Esophagus (tissue), 2 donors: Measurements from ENCODE around the gene CLIC6. TPM values are rescaled to one million over a fixed set of nuclear protein-coding genes. Genes with fewer than 3 reads are reported as not detected.

Experiments used
- H3K27ac ChIP-seq, 2 donors: one replicate each; pipeline ENCODE4 v1.5.1; 2013; ENCODE audit warnings: low read depth in 2 of 2, mild to moderate bottlenecking in 2 of 2, inconsistent platforms in 1 of 2, low read length in 1 of 2, moderate library complexity in 1 of 2
- H3K27me3 ChIP-seq, 2 donors: one replicate each; pipeline ENCODE4 v1.6.1; 2013; ENCODE audit warnings: low read length in 2 of 2, control low read depth in 1 of 2, mild to moderate bottlenecking in 1 of 2; ENCODE audit not compliant: insufficient read depth in 2 of 2, control insufficient read depth in 1 of 2
- H3K36me3 ChIP-seq, 2 donors: one replicate each; pipeline ENCODE4 v1.6.1; 2013; ENCODE audit warnings: low read length in 1 of 2; ENCODE audit not compliant: control insufficient read depth in 2 of 2, insufficient read depth in 2 of 2
- H3K4me1 ChIP-seq, 2 donors: one replicate each; pipeline ENCODE4 v1.6.1; 2013; ENCODE audit warnings: low read length in 1 of 2; ENCODE audit not compliant: control insufficient read depth in 2 of 2, insufficient read depth in 2 of 2
- H3K4me3 ChIP-seq, 2 donors: one replicate each; pipeline ENCODE4 v1.5.1; 2013; ENCODE audit warnings: low read length in 2 of 2, mild to moderate bottlenecking in 2 of 2, low read depth in 1 of 2, moderate library complexity in 1 of 2
- H3K9me3 ChIP-seq, 2 donors: one replicate each; pipeline ENCODE4 v1.6.1; 2013; ENCODE audit warnings: mild to moderate bottlenecking in 2 of 2, low read depth in 1 of 2, low read length in 1 of 2, moderate library complexity in 1 of 2; ENCODE audit not compliant: control insufficient read depth in 2 of 2, insufficient read depth in 1 of 2
- WGBS, 2 donors: extraction: QIAGEN DNeasy Blood & Tissue Kit; methylation state at CpG; one replicate each; pipeline ENCODE4 v1.1.7; 2013; 5-methylcytosine and 5-hydroxymethylcytosine counted together
- polyA plus RNA-seq, 2 donors: library from polyadenylated mRNA; stranded (reverse); fragments of 200-250 nt; gene quantifications; one replicate each; pipeline ENCODE4 v1.2.3, GENCODE V29; 2013
- donor health status: healthy with polysubstance abuse.
- donor health status: Bipolar disorder and iron deficiency.

CLIC6 gene
- polyA plus RNA-seq, 2 donors, result 0.45 to 0.68 TPM

DNA sequence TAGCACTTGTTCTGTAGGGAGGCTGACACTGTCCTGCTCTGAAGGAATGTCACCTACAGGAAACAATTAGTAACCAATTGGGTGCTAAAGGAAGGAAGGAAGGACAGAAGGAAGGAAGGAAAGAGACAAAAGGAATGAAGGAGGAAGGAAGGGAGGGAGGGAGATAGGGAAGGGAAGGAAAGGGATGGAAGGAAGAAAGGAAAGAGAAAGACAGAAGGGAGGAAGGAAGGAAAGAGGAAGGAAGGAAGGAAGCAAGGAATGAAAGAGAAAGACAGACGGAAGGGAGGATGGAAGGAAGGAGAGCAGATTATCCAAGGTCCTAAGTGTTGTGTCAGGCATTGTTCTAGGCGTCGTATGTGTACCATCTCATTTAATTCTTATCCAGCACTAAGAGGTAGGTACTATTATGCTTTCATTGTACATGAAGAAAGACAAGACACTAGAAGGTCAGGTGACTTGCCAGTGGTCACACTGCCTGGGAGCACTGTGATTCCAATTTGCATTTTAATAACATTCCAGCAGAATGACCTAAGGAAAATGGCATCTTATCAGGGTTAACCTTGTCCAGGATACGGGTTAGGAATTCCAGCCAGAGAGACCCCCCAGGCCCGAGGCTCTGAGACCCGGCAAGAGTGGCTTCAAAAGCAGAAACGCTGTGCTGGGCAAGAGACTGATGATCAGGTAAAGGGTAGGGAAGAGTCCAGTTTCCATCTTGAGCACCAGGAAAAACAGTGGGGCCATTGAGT, 29.6 kb downstream of the CLIC6 start:
- H3K36me3 ChIP-seq, result no peaks in the 10 kb centered on the region
- H3K27me3 ChIP-seq, result no peaks in the 10 kb centered on the region
- H3K4me3 ChIP-seq, result no peak overlapping the region
- H3K4me1 ChIP-seq, result no peaks in the 10 kb centered on the region
- 76 to 81% methylated on average over 7 of the region's 7 CpGs for WGBS, 2 donors
- H3K9me3 ChIP-seq, result no peaks in the 10 kb centered on the region
- H3K27ac ChIP-seq, result no peak overlapping the region

GRCh38 chr21:34700605-34701004, 31.8 kb downstream of the CLIC6 start:
- H3K36me3 ChIP-seq, result no peaks in the 10 kb centered on the region
- no peak overlapping the region for H3K4me3 ChIP-seq
- H3K27ac ChIP-seq, result no peak overlapping the region
- WGBS, 2 donors, result 88 to 89% methylated on average over 10 of the region's 10 CpGs
- peaks cover 0 to 6% of the 10 kb centered on the region in 2 donors for H3K4me1 ChIP-seq
- H3K27me3 ChIP-seq, result no peaks in the 10 kb centered on the region
- H3K9me3 ChIP-seq, result no peaks in the 10 kb centered on the region

DNA sequence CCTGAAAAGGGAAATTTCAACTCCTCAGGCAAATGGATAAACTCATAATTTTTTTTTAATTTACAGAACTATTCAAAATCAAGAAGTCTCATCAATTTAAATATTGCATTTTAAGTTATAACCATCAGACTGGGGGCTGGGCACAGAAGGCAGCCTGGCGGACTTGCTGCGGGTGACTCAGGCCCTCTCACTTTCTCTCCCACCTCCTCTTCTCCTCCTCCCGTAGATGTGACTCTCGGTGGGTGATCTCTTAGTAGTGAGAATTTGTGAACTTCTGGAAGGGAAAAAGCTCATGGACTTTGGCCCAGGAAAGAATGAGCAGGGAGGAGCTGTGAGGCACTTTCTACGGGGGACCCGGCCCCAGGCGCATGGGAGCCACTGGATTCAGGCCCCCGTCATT, 32.9 kb downstream of the CLIC6 start:
- no peak overlapping the region for H3K4me3 ChIP-seq
- H3K4me1 ChIP-seq, result peaks cover 0 to 6% of the 10 kb centered on the region in 2 donors
- no peaks in the 10 kb centered on the region for H3K36me3 ChIP-seq
- 90% methylated on average over 8 of the region's 8 CpGs for WGBS, 2 donors
- no peaks in the 10 kb centered on the region for H3K9me3 ChIP-seq
- H3K27ac ChIP-seq, result no peak overlapping the region
- no peaks in the 10 kb centered on the region for H3K27me3 ChIP-seq

GRCh38 chr21:34702341-34703170, 33.8 kb downstream of the CLIC6 start:
- Histone ChIP-seq H3K4me3 (no peak overlapping the region), H3K4me1 (peaks cover 2 to 9% of the 10 kb centered on the region in 2 donors), H3K27me3 (no peaks in the 10 kb centered on the region), H3K9me3 (no peaks in the 10 kb centered on the region), H3K27ac (no peak overlapping the region), H3K36me3 (no peaks in the 10 kb centered on the region)
- 78 to 82% methylated on average over 22 of the region's 22 CpGs for WGBS, 2 donors

DNA sequence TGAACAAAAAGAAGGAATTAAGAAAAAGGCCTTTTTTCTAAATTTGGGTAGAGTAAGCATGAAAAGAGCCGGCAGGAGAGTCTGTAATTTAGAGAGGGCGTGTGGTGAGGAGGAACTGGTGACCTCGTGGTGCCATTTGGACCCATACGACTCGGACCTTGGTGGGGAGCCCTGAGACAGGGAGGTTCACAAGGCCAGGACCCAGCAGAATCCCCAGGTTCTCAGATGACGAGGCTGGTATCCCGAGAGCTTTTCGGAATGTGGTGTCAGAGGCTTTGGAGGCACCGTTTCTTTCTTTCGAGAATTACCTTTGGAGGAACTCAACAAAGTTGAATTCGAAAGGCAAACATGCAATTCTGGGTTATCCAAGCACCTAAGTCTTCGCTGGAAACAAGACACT, 34.8 kb downstream of the CLIC6 start:
- H3K4me1 ChIP-seq, result peaks cover 2 to 9% of the 10 kb centered on the region in 2 donors

GRCh38 chr21:34704119-34704518, 35.3 kb downstream of the CLIC6 start:
- Histone ChIP-seq H3K27ac (no peak overlapping the region), H3K9me3 (no peaks in the 10 kb centered on the region), H3K36me3 (no peaks in the 10 kb centered on the region), H3K27me3 (no peaks in the 10 kb centered on the region), H3K4me1 (peaks cover 2 to 9% of the 10 kb centered on the region in 2 donors), H3K4me3 (no peak overlapping the region)
- WGBS, 2 donors, result 76 to 80% methylated on average over 7 of the region's 7 CpGs

More for the DNA sequence above, 34.8 kb downstream of the CLIC6 start:
- H3K9me3 ChIP-seq, result no peaks in the 10 kb centered on the region
- no peak overlapping the region for H3K27ac ChIP-seq
- H3K36me3 ChIP-seq, result no peaks in the 10 kb centered on the region
- no peaks in the 10 kb centered on the region for H3K27me3 ChIP-seq
- 94 to 96% methylated on average over 12 of the region's 12 CpGs for WGBS, 2 donors
- no peak overlapping the region for H3K4me3 ChIP-seq

GRCh38 chr21:34705011-34705410, 36.2 kb downstream of the CLIC6 start:
- 56 to 73% methylated on average over 9 of the region's 9 CpGs for WGBS, 2 donors

DNA sequence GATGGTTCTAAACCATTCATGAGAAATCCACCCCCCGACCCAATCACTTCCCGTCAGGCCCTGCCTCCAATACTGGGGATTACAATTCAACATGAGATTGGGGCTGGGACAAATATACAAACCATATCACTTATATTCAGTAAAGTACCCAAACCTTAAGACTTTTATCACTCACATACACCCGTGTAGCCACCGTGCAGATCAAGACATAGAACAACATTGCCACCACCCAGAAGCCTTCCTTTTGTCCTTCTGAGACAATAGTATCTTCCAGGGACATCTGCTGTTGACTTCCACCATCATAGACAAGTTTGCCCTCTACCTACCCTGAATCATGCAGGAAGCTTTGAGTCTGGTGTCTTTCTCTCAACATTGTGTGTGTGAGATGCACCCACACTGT, 37.5 kb downstream of the CLIC6 start:
- Histone ChIP-seq H3K4me3 (no peak overlapping the region), H3K36me3 (no peaks in the 10 kb centered on the region), H3K27ac (no peak overlapping the region), H3K27me3 (no peaks in the 10 kb centered on the region), H3K4me1 (peaks cover 2 to 9% of the 10 kb centered on the region in 2 donors), H3K9me3 (no peaks in the 10 kb centered on the region)
- WGBS, 2 donors, result 94 to 95% methylated on average over 4 of the region's 4 CpGs

More at GRCh38 chr21:34705011-34705410, 36.2 kb downstream of the CLIC6 start:
- Histone ChIP-seq H3K36me3 (no peaks in the 10 kb centered on the region), H3K9me3 (no peaks in the 10 kb centered on the region), H3K27me3 (no peaks in the 10 kb centered on the region), H3K4me3 (no peak overlapping the region), H3K27ac (peak overlapping the region in 1 of 2 donors; percentile 34), H3K4me1 (peaks cover 2 to 9% of the 10 kb centered on the region in 2 donors)

GRCh38 chr21:34707876-34708325, 39.1 kb downstream of the CLIC6 start:
- 73 to 81% methylated on average over 8 of the region's 8 CpGs for WGBS, 2 donors
- H3K9me3 ChIP-seq, result no peaks in the 10 kb centered on the region
- H3K27me3 ChIP-seq, result no peaks in the 10 kb centered on the region
- H3K27ac ChIP-seq, result no peak overlapping the region
- H3K4me1 ChIP-seq, result peaks cover 2 to 9% of the 10 kb centered on the region in 2 donors
- no peak overlapping the region for H3K4me3 ChIP-seq
- H3K36me3 ChIP-seq, result no peaks in the 10 kb centered on the region
